ENCODE measurements around the gene SELENOV.

SELENOV gene

GRCh38 chr19:39518458-39518857, 3.5 kb downstream of the SELENOV start:
- TF ChIP-seq WT1 (tag by site-specific recombination; IDR thresholded peaks at IDR 0.05) (peak; percentile 22; the same call in 1 of the 2 replicates), ZNF292 (tag by site-specific recombination; IDR thresholded peaks at IDR 0.05; ENCODE audit: borderline replicate concordance, low read depth) (no peak), SP3 (tag by site-specific recombination; IDR thresholded peaks at IDR 0.05) (0 out of 2 replicates have a peak, but pooled peaks have one; percentile 9), TRIM28 (IDR thresholded peaks at IDR 0.05; ENCODE audit: borderline replicate concordance, low read length) (no peak), ZNF596 (tag by site-specific recombination; IDR thresholded peaks at IDR 0.05) (0 out of 2 replicates have a peak, but pooled peaks have one; percentile 4)
- TF ChIP-seq, protein P1, sequence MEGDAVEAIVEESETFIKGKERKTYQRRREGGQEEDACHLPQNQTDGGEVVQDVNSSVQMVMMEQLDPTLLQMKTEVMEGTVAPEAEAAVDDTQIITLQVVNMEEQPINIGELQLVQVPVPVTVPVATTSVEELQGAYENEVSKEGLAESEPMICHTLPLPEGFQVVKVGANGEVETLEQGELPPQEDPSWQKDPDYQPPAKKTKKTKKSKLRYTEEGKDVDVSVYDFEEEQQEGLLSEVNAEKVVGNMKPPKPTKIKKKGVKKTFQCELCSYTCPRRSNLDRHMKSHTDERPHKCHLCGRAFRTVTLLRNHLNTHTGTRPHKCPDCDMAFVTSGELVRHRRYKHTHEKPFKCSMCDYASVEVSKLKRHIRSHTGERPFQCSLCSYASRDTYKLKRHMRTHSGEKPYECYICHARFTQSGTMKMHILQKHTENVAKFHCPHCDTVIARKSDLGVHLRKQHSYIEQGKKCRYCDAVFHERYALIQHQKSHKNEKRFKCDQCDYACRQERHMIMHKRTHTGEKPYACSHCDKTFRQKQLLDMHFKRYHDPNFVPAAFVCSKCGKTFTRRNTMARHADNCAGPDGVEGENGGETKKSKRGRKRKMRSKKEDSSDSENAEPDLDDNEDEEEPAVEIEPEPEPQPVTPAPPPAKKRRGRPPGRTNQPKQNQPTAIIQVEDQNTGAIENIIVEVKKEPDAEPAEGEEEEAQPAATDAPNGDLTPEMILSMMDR (tag by site-specific recombination; IDR thresholded peaks at IDR 0.05), result peak; percentile 20; the same call in 1 of the 2 replicates
- ChIA-PET POLR2A (interaction anchor here (0.6 to 3.5 kb wide), 7 partner anchors 10 to 83 kb away, joined by 3 to 18 read pairs (median 4); partner anchors contain the start of genes EID2, EID2B, RPS16 and TIMM50), CTCF (interaction anchor here (0.6 to 2.8 kb wide), 4 partner anchors 15 to 163 kb away, joined by 3 to 31 read pairs (median 8); partner anchors contain the start of gene EID2B)

DNA sequence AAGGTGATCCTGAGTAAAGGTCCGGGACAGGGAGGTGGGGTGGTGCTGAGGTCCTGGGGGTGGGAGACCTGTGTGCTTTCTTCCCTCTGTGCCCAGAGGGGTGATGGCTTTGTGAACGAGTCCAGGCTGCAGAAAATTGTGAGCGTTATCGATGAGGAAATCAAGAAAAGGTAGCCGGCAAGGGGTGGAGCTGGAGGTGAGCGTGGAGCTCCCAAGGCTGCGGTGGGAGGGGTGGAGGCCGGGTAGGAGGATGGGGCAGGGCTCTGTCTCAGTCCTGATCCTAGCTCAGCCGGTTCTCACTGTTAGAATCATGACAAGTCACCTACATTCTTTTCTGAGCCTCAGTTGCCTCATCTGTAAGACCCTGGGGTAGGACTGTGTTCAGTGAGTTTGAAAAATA, 4.0 kb downstream of the SELENOV start:
- no peak for TF ChIP-seq ZNF174 (tag by site-specific recombination; IDR thresholded peaks at IDR 0.05)
- TF ChIP-seq ZNF202 (tag by site-specific recombination; IDR thresholded peaks at IDR 0.05; ENCODE audit: borderline replicate concordance), result no peak
- TF ChIP-seq HOXD13 (CRISPR knock-in tag; IDR thresholded peaks at IDR 0.05; ENCODE audit: borderline replicate concordance), result no peak
- no peak for TF ChIP-seq ZBTB26 (tag by site-specific recombination; optimal IDR thresholded peaks at IDR 0.05)
- TF ChIP-seq ZNF629 (tag by site-specific recombination; IDR thresholded peaks at IDR 0.05), result no peak
- TF ChIP-seq, protein P2, sequence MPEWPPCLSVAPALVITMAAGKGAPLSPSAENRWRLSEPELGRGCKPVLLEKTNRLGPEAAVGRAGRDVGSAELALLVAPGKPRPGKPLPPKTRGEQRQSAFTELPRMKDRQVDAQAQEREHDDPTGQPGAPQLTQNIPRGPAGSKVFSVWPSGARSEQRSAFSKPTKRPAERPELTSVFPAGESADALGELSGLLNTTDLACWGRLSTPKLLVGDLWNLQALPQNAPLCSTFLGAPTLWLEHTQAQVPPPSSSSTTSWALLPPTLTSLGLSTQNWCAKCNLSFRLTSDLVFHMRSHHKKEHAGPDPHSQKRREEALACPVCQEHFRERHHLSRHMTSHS (tag by site-specific recombination; IDR thresholded peaks at IDR 0.05), result 0 out of 2 replicates have a peak, but pooled peaks have one; percentile 34
- no peak for TF ChIP-seq YY1 (tag by site-specific recombination; IDR thresholded peaks at IDR 0.05)
- Histone ChIP-seq H3K4me3 (ENCODE audit: low read depth, low read length) (no peak overlapping the region), H3K36me3 (ENCODE audit: control insufficient read depth in 2 of 2, insufficient read depth in 1 of 2, low read length in 2 of 2) (peaks cover 0 to 5% of the 10 kb centered on the region in 2 experiments; a peak in 1 of 3 replicates), H3K27ac (ENCODE audit: extremely low read depth, low read depth, low read length) (no peak overlapping the region), H3K9me3 (ENCODE audit: control insufficient read depth, insufficient read depth, low read depth, low read length) (no peaks in the 10 kb centered on the region), H3K4me1 (ENCODE audit: control insufficient read depth, insufficient read depth, low read length) (peaks cover 18% of the 10 kb centered on the region)
- POLR2A ChIA-PET, result interaction anchor here (0.8 to 3.5 kb wide), 6 partner anchors 8 to 83 kb away, joined by 3 to 18 read pairs (median 6); partner anchors contain the start of genes EID2B, RPS16 and TIMM50
- CTCF ChIA-PET, result interaction anchor here (1.1 to 2.8 kb wide), 4 partner anchors 14 to 107 kb away, joined by 3 to 31 read pairs (median 8); partner anchors contain the start of gene EID2B

More at GRCh38 chr19:39518458-39518857, 3.5 kb downstream of the SELENOV start:
- H3K9me3 ChIP-seq (ENCODE audit: control insufficient read depth, insufficient read depth, low read depth, low read length), result no peaks in the 10 kb centered on the region
- no peak overlapping the region for H3K27ac ChIP-seq (ENCODE audit: extremely low read depth, low read depth, low read length)
- H3K36me3 ChIP-seq (ENCODE audit: control insufficient read depth in 2 of 2, insufficient read depth in 1 of 2, low read length in 2 of 2), result peaks cover 0 to 5% of the 10 kb centered on the region in 2 experiments; a peak in 1 of 3 replicates
- H3K4me3 ChIP-seq (ENCODE audit: low read depth, low read length), result no peak overlapping the region
- H3K4me1 ChIP-seq (ENCODE audit: control insufficient read depth, insufficient read depth, low read length), result peaks cover 18% of the 10 kb centered on the region

GRCh38 chr19:39520541-39521484, 5.9 kb downstream of the SELENOV start:
- ChIA-PET POLR2A (interaction anchor here (0.5 to 3.5 kb wide), 9 partner anchors 10 to 1198 kb away, joined by 3 to 18 read pairs (median 5); partner anchors contain the start of genes DYRK1B, RPS16, SUPT5H and ZFP36), CTCF (interaction anchor here (0.9 to 2.8 kb wide), 6 partner anchors 10 to 123 kb away, joined by 3 to 31 read pairs (median 8); partner anchors contain the start of gene EID2B)
- no peak overlapping the region for H3K4me3 ChIP-seq (ENCODE audit: low read depth, low read length)
- H3K27ac ChIP-seq (ENCODE audit: extremely low read depth, low read depth, low read length), result no peak overlapping the region
- H3K9me3 ChIP-seq (ENCODE audit: control insufficient read depth, insufficient read depth, low read depth, low read length), result no peaks in the 10 kb centered on the region
- H3K4me1 ChIP-seq (ENCODE audit: control insufficient read depth, insufficient read depth, low read length), result peaks cover 9% of the 10 kb centered on the region; the same call in 1 of the 2 replicates
- peaks cover 0 to 16% of the 10 kb centered on the region in 2 experiments; a peak in 1 of 3 replicates for H3K36me3 ChIP-seq (ENCODE audit: control insufficient read depth in 2 of 2, insufficient read depth in 1 of 2, low read length in 2 of 2)
- TF ChIP-seq ZNF121 (tag by site-specific recombination; IDR thresholded peaks at IDR 0.05) (peak; percentile 96), ZNF600 (tag by site-specific recombination; IDR thresholded peaks at IDR 0.05) (peak; percentile 72), ZNF513 (tag by site-specific recombination; IDR thresholded peaks at IDR 0.05) (no peak), ZNF404 (tag by site-specific recombination; IDR thresholded peaks at IDR 0.05) (no peak), ZNF768 (tag by site-specific recombination; IDR thresholded peaks at IDR 0.05) (peak; percentile 95; the same call in 1 of the 2 replicates)
- TF ChIP-seq, protein P3, sequence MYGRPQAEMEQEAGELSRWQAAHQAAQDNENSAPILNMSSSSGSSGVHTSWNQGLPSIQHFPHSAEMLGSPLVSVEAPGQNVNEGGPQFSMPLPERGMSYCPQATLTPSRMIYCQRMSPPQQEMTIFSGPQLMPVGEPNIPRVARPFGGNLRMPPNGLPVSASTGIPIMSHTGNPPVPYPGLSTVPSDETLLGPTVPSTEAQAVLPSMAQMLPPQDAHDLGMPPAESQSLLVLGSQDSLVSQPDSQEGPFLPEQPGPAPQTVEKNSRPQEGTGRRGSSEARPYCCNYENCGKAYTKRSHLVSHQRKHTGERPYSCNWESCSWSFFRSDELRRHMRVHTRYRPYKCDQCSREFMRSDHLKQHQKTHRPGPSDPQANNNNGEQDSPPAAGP (tag by site-specific recombination; IDR thresholded peaks at IDR 0.05), result no peak
- TF ChIP-seq, protein P4, sequence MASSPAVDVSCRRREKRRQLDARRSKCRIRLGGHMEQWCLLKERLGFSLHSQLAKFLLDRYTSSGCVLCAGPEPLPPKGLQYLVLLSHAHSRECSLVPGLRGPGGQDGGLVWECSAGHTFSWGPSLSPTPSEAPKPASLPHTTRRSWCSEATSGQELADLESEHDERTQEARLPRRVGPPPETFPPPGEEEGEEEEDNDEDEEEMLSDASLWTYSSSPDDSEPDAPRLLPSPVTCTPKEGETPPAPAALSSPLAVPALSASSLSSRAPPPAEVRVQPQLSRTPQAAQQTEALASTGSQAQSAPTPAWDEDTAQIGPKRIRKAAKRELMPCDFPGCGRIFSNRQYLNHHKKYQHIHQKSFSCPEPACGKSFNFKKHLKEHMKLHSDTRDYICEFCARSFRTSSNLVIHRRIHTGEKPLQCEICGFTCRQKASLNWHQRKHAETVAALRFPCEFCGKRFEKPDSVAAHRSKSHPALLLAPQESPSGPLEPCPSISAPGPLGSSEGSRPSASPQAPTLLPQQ (tag by site-specific recombination; IDR thresholded peaks at IDR 0.05), result no peak
